MCF 10A (cell line): ENCODE measurements around the gene TRABD. TPM values are rescaled to one million over a fixed set of nuclear protein-coding genes. Genes with fewer than 3 reads are reported as not detected.

Experiments
- BruUV-seq: library from RNA; stranded (reverse); fragments of 400-500 nt; replicated peaks from 2 replicates; lab custom pipeline; 2021; lab: Mats Ljungman, UMichigan
- CTCF ChIA-PET: fragments of 300-600 bp; sonication (Branson Sonifier 250); formaldehyde crosslinking; extraction: SDS; loops from one replicate; lab custom pipeline; 2021; ENCODE audit warnings: antibody characterized with exemption, inconsistent platforms; lab: Yijun Ruan, JAX
- POLR2A ChIA-PET: fragments of 300-600, 350-650 bp; sonication (Branson Sonifier 250); formaldehyde crosslinking; extraction: SDS; loops from one replicate; lab custom pipeline; 2020; ENCODE audit warnings: antibody characterized with exemption, inconsistent platforms; lab: Yijun Ruan, JAX
- DNase-seq: peaks from one replicate; pipeline ENCODE4 v3.0.0-alpha.2; 2018; ENCODE audit not compliant: unreplicated experiment
- H3K27ac Mint-ChIP-seq: one replicate; pipeline ENCODE4 v1.8.0; 2022; ENCODE audit warnings: mild to moderate bottlenecking, low read depth, mixed read lengths; ENCODE audit not compliant: unreplicated experiment
- H3K27me3 Mint-ChIP-seq: one replicate; pipeline ENCODE4 v1.8.0; 2022; ENCODE audit warnings: mixed read lengths; ENCODE audit not compliant: insufficient read depth, unreplicated experiment
- H3K36me3 Mint-ChIP-seq: one replicate; pipeline ENCODE4 v1.8.0; 2022; ENCODE audit warnings: mild to moderate bottlenecking, moderate library complexity, mixed read lengths; ENCODE audit not compliant: insufficient read depth, unreplicated experiment
- H3K4me1 Mint-ChIP-seq: one replicate; pipeline ENCODE4 v1.8.0; 2022; ENCODE audit warnings: mixed read lengths; ENCODE audit not compliant: insufficient read depth, unreplicated experiment
- H3K4me3 Mint-ChIP-seq: one replicate; pipeline ENCODE4 v1.8.0; 2022; ENCODE audit warnings: mild to moderate bottlenecking, moderate library complexity, mixed read lengths; ENCODE audit not compliant: unreplicated experiment
- H3K9me3 Mint-ChIP-seq: one replicate; pipeline ENCODE4 v1.8.0; 2022; ENCODE audit warnings: mixed read lengths; ENCODE audit not compliant: unreplicated experiment
- intact Hi-C: fragments of 100-400 bp; cut with micrococcal nuclease; formaldehyde crosslinking; loops from 2 replicates; pipeline ENCODE4 v1.14.1; 2022
- total RNA-seq: library from RNA; stranded (reverse); gene quantifications from 2 replicates; pipeline ENCODE4 v1.2.3, GENCODE V29; 2022
- TF ChIP-seq, protein P1 (sequence below): fragments of 200-600 bp; IDR thresholded peaks from one replicate; pipeline ENCODE4 v1.8.0; 2022; ENCODE audit warnings: antibody characterized with exemption, mild to moderate bottlenecking; ENCODE audit not compliant: unreplicated experiment

Gene TRABD
- total RNA-seq, 1 experiment from 2014 or later, result 63.8 TPM

DNA sequence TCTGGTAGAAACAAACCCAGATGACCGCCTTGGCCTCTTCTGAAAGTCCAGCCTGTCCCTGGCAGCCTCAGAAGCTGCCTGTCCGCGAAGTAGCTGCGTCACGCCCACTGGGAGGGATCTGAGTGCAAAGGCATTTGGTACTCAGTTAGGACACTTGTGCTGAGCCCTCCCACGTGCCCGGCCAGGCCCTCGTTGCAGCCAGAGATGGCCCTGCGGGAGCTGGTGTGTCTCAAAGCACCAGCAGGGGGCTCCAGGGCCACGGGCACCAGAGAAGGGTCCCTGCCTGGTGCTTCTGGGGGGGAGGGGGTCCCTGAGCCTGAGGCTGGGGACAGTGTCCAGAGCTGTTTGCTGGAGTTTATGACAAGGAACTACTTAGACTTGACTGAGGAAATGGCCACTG is 20.9 kb downstream of the TRABD start:
- ChIA-PET POLR2A (interaction anchor here (0.9 to 1.0 kb wide), 2 partner anchors 15 to 88 kb away, joined by 3 to 4 read pairs; no protein-coding TSS in a partner anchor), CTCF (interaction anchor here (0.6 to 3.1 kb wide), 4 partner anchors 9 to 58 kb away, joined by 3 to 14 read pairs (median 4); no protein-coding TSS in a partner anchor)
- no peaks in the 10 kb centered on the region for H3K27me3 Mint-ChIP-seq
- DNase-seq, result no peak
- TF ChIP-seq, protein P1, sequence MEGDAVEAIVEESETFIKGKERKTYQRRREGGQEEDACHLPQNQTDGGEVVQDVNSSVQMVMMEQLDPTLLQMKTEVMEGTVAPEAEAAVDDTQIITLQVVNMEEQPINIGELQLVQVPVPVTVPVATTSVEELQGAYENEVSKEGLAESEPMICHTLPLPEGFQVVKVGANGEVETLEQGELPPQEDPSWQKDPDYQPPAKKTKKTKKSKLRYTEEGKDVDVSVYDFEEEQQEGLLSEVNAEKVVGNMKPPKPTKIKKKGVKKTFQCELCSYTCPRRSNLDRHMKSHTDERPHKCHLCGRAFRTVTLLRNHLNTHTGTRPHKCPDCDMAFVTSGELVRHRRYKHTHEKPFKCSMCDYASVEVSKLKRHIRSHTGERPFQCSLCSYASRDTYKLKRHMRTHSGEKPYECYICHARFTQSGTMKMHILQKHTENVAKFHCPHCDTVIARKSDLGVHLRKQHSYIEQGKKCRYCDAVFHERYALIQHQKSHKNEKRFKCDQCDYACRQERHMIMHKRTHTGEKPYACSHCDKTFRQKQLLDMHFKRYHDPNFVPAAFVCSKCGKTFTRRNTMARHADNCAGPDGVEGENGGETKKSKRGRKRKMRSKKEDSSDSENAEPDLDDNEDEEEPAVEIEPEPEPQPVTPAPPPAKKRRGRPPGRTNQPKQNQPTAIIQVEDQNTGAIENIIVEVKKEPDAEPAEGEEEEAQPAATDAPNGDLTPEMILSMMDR, result no peak
- no peak overlapping the region for H3K27ac Mint-ChIP-seq
- peaks cover 72% of the 10 kb centered on the region for H3K36me3 Mint-ChIP-seq
- H3K4me1 Mint-ChIP-seq, result peaks cover 6% of the 10 kb centered on the region
- no peaks in the 10 kb centered on the region for H3K9me3 Mint-ChIP-seq
- no TSS peak for BruUV-seq
- no peak overlapping the region for H3K4me3 Mint-ChIP-seq
- intact Hi-C loops, result no loop called here

DNA sequence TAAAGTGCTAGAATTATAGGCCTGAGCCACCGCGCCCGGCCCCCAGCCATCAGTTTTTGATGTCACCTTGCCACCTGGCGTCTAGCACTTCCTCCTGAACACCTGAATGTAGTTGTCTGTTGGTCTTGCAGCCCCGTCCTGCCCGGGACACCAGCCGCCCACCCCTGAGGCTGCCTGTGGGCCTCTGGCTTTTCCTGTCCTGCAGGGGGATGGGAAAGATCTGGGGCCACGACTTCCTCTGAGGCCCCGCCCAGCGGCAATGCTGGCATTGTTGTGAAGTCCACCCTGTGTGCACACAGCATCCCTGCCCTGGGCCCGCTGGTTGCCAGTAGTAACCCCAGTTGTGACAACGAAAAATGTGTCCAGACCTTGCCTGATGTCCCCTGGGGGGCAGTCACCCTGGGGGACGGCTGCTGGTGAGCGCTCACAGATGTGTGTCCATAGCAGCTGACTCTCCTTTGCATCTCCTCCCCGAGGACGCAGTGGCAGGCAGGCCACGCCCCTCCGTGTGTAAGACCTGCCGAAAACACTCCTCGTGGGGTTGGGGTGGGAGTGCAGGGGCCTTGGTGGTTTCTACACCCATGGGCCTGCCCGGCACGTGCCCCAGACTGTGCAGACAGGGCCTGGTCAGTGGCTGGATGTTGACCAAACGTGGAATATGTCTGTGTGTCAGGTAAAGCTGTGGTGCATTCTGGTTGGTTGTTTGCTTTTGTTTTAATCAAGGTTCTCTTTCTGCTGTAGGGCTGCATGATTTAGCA is 21.8 kb downstream of the TRABD start:
- ChIA-PET POLR2A (interaction anchor here (2.1 kb wide), 1 partner anchor 13 kb away, joined by 7 read pairs; no protein-coding TSS in a partner anchor), CTCF (interaction anchor here (0.7 to 3.1 kb wide), 7 partner anchors 16 to 160 kb away, joined by 3 to 14 read pairs (median 4); no protein-coding TSS in a partner anchor)
- Mint-ChIP-seq H3K4me1 (peaks cover 6% of the 10 kb centered on the region), H3K9me3 (no peaks in the 10 kb centered on the region), H3K27me3 (no peaks in the 10 kb centered on the region), H3K4me3 (no peak overlapping the region), H3K27ac (no peak overlapping the region), H3K36me3 (peaks cover 74% of the 10 kb centered on the region)
- no peak for DNase-seq
- TF ChIP-seq, protein P1, result no peak
- no TSS peak for BruUV-seq
- intact Hi-C loops, result no loop called here

DNA sequence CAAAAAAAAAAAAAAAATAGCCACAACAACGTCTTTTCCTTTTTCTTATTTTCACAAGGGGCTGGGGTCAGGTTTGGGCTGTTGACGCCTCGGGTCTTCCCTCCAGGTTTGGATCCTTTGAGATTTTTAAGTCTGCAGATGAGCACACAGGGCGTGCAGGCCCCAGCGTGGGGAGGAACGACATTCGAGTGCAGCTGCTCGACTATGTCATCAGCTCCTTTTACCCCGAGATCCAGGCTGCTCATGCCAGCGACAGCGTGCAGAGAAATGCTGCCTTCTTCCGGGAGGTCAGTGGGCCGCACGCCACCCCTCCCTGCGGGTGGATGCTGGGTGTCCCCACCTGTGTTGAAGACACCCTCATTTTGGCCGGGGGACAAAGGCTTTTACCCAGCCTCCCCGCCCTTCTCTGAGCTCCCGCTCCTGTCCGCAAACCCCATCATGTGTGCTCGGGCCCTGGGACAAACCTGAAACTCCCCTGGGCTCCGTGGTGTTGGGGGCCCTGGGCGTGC is 22.8 kb downstream of the TRABD start:
- no peak overlapping the region for H3K27ac Mint-ChIP-seq
- H3K36me3 Mint-ChIP-seq, result peaks cover 75% of the 10 kb centered on the region
- intact Hi-C loops, result no loop called here
- no peaks in the 10 kb centered on the region for H3K27me3 Mint-ChIP-seq
- DNase-seq, result no peak
- no peak overlapping the region for H3K4me3 Mint-ChIP-seq
- H3K9me3 Mint-ChIP-seq, result no peaks in the 10 kb centered on the region
- ChIA-PET CTCF (interaction anchor here (0.5 to 3.1 kb wide), 6 partner anchors 18 to 404 kb away, joined by 3 to 14 read pairs (median 6); no protein-coding TSS in a partner anchor), POLR2A (interaction anchor here (0.9 to 2.1 kb wide), 2 partner anchors 14 to 60 kb away, joined by 4 to 7 read pairs; no protein-coding TSS in a partner anchor)
- no TSS peak for BruUV-seq
- peaks cover 6% of the 10 kb centered on the region for H3K4me1 Mint-ChIP-seq
- TF ChIP-seq, protein P1, result no peak
